Heart left ventricle (tissue), 13 donors: ENCODE data around the gene MAGI2.

ENCODE experiments used
- POLR2A ChIP-seq, 2 donors: fragments of 450-650 bp; IDR thresholded peaks; one replicate each; pipeline ENCODE4 v1.6.1; 2017; ENCODE audit warnings: antibody characterized with exemption in 2 of 2, mild to moderate bottlenecking in 2 of 2, moderate library complexity in 2 of 2
- TF ChIP-seq, protein P1 (sequence below), 12 donors: fragments of 200-600 bp; sonication (generic) in 4 of 12; IDR thresholded peaks; one replicate each; pipeline versions ENCODE4 v1.5.0 to v1.8.0; 2018 to 2022; ENCODE audit warnings: antibody characterized with exemption in 12 of 12, mild to moderate bottlenecking in 5 of 12
- donor health status: ischemic (EF 13 %, LVEDD 7.1; RV severe dilation, severe dysfunction).
- donor health status: DM: no; HTN: yes; CAD: no.
- donor health status: DM: no; HTN: no; CAD: no.
- donor health status: ischemic (EF 25% LVEDD 6.9; RV normal size, moderate dysfunction).
- donor health status: ischemic (EF 25% LVEDD 5.7; RV mildly dilated, moderate dysfunction).
- donor health status: ischemic (EF 35%, LVEDD 5.7; RV mildly dilated, moderate dysfunction).
- donor health status: nonischemic (EF 11% LVEDD 7.7; RV severe dilation, severe dysfunction).
- donor health status: DM: yes; HTN: yes; CAD: no.
- donor health status: PGD.
- donor health status: ischemic (EF 29% LVEDD 5.4; RV normal size, mild dysfunction).
- donor health status: nonischemic (EF 23%, LVEDD 6.1; RV moderate dilation, normal function).

GRCh38 chr7:79421751-79422150 is 31.7 kb downstream of the MAGI2 start:
- TF ChIP-seq, protein P1, sequence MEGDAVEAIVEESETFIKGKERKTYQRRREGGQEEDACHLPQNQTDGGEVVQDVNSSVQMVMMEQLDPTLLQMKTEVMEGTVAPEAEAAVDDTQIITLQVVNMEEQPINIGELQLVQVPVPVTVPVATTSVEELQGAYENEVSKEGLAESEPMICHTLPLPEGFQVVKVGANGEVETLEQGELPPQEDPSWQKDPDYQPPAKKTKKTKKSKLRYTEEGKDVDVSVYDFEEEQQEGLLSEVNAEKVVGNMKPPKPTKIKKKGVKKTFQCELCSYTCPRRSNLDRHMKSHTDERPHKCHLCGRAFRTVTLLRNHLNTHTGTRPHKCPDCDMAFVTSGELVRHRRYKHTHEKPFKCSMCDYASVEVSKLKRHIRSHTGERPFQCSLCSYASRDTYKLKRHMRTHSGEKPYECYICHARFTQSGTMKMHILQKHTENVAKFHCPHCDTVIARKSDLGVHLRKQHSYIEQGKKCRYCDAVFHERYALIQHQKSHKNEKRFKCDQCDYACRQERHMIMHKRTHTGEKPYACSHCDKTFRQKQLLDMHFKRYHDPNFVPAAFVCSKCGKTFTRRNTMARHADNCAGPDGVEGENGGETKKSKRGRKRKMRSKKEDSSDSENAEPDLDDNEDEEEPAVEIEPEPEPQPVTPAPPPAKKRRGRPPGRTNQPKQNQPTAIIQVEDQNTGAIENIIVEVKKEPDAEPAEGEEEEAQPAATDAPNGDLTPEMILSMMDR (IDR thresholded peaks at IDR 0.05), result no peak
- TF ChIP-seq POLR2A (IDR thresholded peaks at IDR 0.05), result no peak
